Glutamatergic neuron (in vitro differentiated cells): Measurements from ENCODE around the gene RPL18. TPM values are rescaled to one million over a fixed set of nuclear protein-coding genes. Genes with fewer than 3 reads are reported as not detected.
"Not testable (repeated sequence)": the region's sequence is repeated elsewhere in the genome, so short reads cannot be mapped to it uniquely, and the experiment has no call there.

ENCODE experiments used
- DNase-seq: peaks from one replicate; pipeline ENCODE4 v3.0.0; 2022
- H3K27ac Mint-ChIP-seq: one replicate; pipeline ENCODE4 v1.8.0; 2020; ENCODE audit warnings: mild to moderate bottlenecking, mixed read lengths, inconsistent platforms; ENCODE audit not compliant: unreplicated experiment
- H3K27me3 Mint-ChIP-seq: one replicate; pipeline ENCODE4 v1.8.0; 2020; ENCODE audit warnings: mild to moderate bottlenecking, moderate library complexity, mixed read lengths, inconsistent platforms; ENCODE audit not compliant: unreplicated experiment
- H3K36me3 Mint-ChIP-seq: one replicate; pipeline ENCODE4 v1.8.0; 2020; ENCODE audit warnings: mild to moderate bottlenecking, mixed read lengths, inconsistent platforms; ENCODE audit not compliant: unreplicated experiment
- H3K4me1 Mint-ChIP-seq: one replicate; pipeline ENCODE4 v1.8.0; 2020; ENCODE audit warnings: mild to moderate bottlenecking, low read depth, mixed read lengths, inconsistent platforms; ENCODE audit not compliant: unreplicated experiment
- H3K4me3 Mint-ChIP-seq: one replicate; pipeline ENCODE4 v1.8.0; 2020; ENCODE audit warnings: mild to moderate bottlenecking, mixed read lengths, inconsistent platforms; ENCODE audit not compliant: unreplicated experiment
- H3K9me3 Mint-ChIP-seq: one replicate; pipeline ENCODE4 v1.8.0; 2020; ENCODE audit warnings: mild to moderate bottlenecking, moderate library complexity, mixed read lengths, inconsistent platforms; ENCODE audit not compliant: unreplicated experiment
- CTCF ChIP-seq: fragments of 200-600 bp; sonication (generic); IDR thresholded peaks from one replicate; pipeline ENCODE4 v1.5.0; 2021; ENCODE audit not compliant: partially characterized antibody, unreplicated experiment
- total RNA-seq: library from RNA; stranded (reverse); fragmentation: NEBNext Ultra II Directional; extraction: Animal tissue kit (Norgen Biotek cat#: 25700); gene quantifications from one replicate; pipeline ENCODE4 v1.2.1, GENCODE V29; 2021; ENCODE audit not compliant: unreplicated experiment

The RPL18 gene
- total RNA-seq, 1 donor from 2014 or later = 1,011 TPM

- DNase-seq = peak; percentile 96
- peaks cover 3% of the 10 kb centered on the region for H3K9me3 Mint-ChIP-seq
- peaks cover 3% of the 10 kb centered on the region for H3K27me3 Mint-ChIP-seq
- peak overlapping the region; percentile 79 for H3K4me3 Mint-ChIP-seq
- peak overlapping the region; percentile 12 for H3K27ac Mint-ChIP-seq
- TF ChIP-seq CTCF = peak; percentile 96
- no peaks in the 10 kb centered on the region for H3K4me1 Mint-ChIP-seq
- H3K36me3 Mint-ChIP-seq = no peaks in the 10 kb centered on the region
Measured at GRCh38 chr19:48588670-48589401, 30.1 kb downstream of the RPL18 start.

- Mint-ChIP-seq H3K36me3 (no peaks in the 10 kb centered on the region), H3K27ac (no peak overlapping the region), H3K4me1 (no peaks in the 10 kb centered on the region), H3K27me3 (peaks cover 3% of the 10 kb centered on the region), H3K9me3 (peaks cover 3% of the 10 kb centered on the region), H3K4me3 (no peak overlapping the region)
- no peak for TF ChIP-seq CTCF
- DNase-seq = no peak
Measured at GRCh38 chr19:48587387-48587786, 31.6 kb downstream of the RPL18 start.

GRCh38 chr19:48582168-48582567, 36.8 kb downstream of the RPL18 start:
- no peak for TF ChIP-seq CTCF
- Mint-ChIP-seq H3K4me1 (no peaks in the 10 kb centered on the region), H3K27me3 (no peaks in the 10 kb centered on the region), H3K27ac (no peak overlapping the region), H3K36me3 (no peaks in the 10 kb centered on the region), H3K4me3 (no peak overlapping the region), H3K9me3 (peaks cover 2% of the 10 kb centered on the region)
- DNase-seq = no peak

- no peaks in the 10 kb centered on the region for H3K27me3 Mint-ChIP-seq
- H3K27ac Mint-ChIP-seq = no peak overlapping the region
Measured at GRCh38 chr19:48578891-48579290, 40.1 kb downstream of the RPL18 start.

GRCh38 chr19:48577908-48578307, 41.1 kb downstream of the RPL18 start:
- not testable (repeated sequence) for H3K27me3 Mint-ChIP-seq, H3K36me3 Mint-ChIP-seq, H3K9me3 Mint-ChIP-seq, H3K27ac Mint-ChIP-seq, H3K4me3 Mint-ChIP-seq, DNase-seq, H3K4me1 Mint-ChIP-seq

More at GRCh38 chr19:48578891-48579290, 40.1 kb downstream of the RPL18 start:
- H3K4me3 Mint-ChIP-seq = no peak overlapping the region
- no peaks in the 10 kb centered on the region for H3K4me1 Mint-ChIP-seq
- DNase-seq = no peak
- no peaks in the 10 kb centered on the region for H3K36me3 Mint-ChIP-seq
- no peak for TF ChIP-seq CTCF
- peaks cover 2% of the 10 kb centered on the region for H3K9me3 Mint-ChIP-seq
